BJ (cell line): Measurements from ENCODE around the gene GPR179. TPM values are rescaled to one million over a fixed set of nuclear protein-coding genes. Genes with fewer than 3 reads are reported as not detected.

Source experiments
- CTCF ChIA-PET: fragments of 350-600 bp; formaldehyde crosslinking; extraction: SDS; loops from one replicate; lab custom pipeline; 2021; ENCODE audit warnings: antibody characterized with exemption, inconsistent platforms; lab: Yijun Ruan, JAX
- POLR2A ChIA-PET: fragments of 300-600 bp; sonication (Branson Sonifier 250); formaldehyde crosslinking; extraction: SDS; loops from one replicate; lab custom pipeline; 2021; ENCODE audit warnings: antibody characterized with exemption; lab: Charles Lee
- DNase-seq: peaks from one replicate; pipeline ENCODE4 v3.0.0-alpha.2; 2011; ENCODE audit warnings: low read depth
- H3K27me3 ChIP-seq: 2 replicates; pipeline ENCODE4 v1.6.0; 2011; ENCODE audit warnings: low read length; ENCODE audit not compliant: control insufficient read depth, insufficient read depth
- H3K36me3 ChIP-seq: 2 replicates; pipeline ENCODE4 v1.5.1; 2011; ENCODE audit warnings: low read length; ENCODE audit not compliant: control insufficient read depth, insufficient read depth
- H3K4me3 ChIP-seq: 2 replicates; pipeline ENCODE4 v1.5.1; 2011; ENCODE audit warnings: low read depth, mild to moderate bottlenecking, control low read depth, low read length
- CTCF ChIP-seq: IDR thresholded peaks from 2 replicates; pipeline ENCODE4 v1.5.1; 2011; ENCODE audit warnings: low read depth, mild to moderate bottlenecking, control low read depth, inconsistent platforms, low read length, moderate library complexity; ENCODE audit not compliant: insufficient read depth
- polyA plus RNA-seq: library from polyadenylated mRNA; depleted of rRNA; stranded (reverse); fragments of >200 nt; gene quantifications from 2 replicates; pipeline ENCODE4 v1.2.3, GENCODE V29; 2011

Gene GPR179
- polyA plus RNA-seq, 1 experiment, result not detected

DNA sequence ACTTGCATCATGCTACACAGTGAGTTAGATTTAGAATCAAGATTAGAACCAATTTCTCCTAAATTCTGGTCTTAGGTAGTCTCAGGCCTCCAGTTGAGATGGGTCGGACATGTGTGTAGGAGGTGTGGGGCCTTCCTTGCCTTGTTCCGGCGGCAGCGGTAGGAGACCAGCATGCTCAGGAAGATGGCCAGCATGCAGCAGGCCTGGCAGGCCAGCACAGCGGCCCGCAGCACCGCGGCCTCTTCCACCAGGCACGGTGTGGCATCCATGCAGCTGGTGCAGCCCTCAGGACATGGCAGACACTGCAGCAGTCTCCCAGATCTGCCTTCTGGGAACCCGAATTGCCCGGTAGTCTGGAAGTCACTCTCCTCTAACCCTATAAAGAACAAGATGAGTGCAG is 6.9 kb downstream of the GPR179 start:
- Histone ChIP-seq H3K4me3 (no peak overlapping the region), H3K27me3 (peaks cover 25% of the 10 kb centered on the region), H3K36me3 (no peaks in the 10 kb centered on the region)
- no peak for TF ChIP-seq CTCF
- CTCF ChIA-PET, result interaction anchor here (0.9 to 1.0 kb wide), 3 partner anchors 13 to 15 kb away, joined by 3 to 4 read pairs (median 3); no protein-coding TSS in a partner anchor
- POLR2A ChIA-PET, result no interaction called here
- no peak for DNase-seq

DNA sequence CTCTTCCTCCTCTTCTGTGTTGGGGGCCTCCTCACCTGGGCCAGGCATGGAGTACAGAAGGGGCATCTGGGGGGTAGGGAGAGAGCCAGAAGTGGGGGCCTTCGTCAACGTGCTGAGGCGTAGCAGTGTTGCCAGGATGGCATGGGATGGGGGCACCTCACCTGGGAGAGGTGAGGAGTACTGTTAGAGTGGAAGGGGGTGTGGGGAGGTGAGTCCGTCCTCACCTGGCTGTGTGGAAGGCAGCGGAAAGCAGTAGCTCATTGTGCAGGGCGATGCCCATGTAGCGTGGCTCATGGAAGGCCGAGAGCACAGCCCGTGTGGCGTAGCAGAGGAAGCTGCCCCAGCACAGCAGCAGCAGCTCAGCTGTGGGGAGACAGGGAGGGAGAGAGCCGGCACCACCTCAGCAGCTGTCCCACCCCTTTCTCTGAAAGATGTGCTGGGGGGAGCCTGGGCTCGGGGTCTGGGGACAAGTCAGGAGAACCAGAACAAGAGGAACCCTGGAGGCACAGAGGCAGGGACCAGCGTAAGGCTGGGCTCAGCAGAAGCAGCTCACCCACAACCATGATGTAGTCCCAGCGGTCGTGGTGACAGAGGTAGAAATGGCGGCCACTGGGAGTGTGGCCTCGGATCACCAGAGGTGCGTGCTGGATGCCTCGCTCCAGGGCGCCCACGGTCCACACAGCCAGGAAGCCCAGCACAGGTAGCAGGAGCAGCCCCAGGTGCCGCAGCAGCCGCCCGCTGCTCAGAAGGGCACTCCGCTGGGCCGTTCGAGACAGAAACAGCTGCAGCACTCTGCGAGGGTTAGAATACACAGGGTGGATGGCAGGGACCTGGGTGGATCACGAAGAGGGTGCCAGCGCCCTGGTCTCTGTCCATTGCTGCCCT is 9.0 kb downstream of the GPR179 start:
- ChIA-PET CTCF (interaction anchor here (0.8 to 5.3 kb wide), 6 partner anchors 11 to 376 kb away, joined by 3 to 52 read pairs (median 4); partner anchors contain the start of gene SOCS7), POLR2A (no interaction called here)
- Histone ChIP-seq H3K27me3 (peaks cover 25% of the 10 kb centered on the region), H3K36me3 (no peaks in the 10 kb centered on the region), H3K4me3 (no peak overlapping the region)
- no peak for TF ChIP-seq CTCF
- DNase-seq, result no peak

DNA sequence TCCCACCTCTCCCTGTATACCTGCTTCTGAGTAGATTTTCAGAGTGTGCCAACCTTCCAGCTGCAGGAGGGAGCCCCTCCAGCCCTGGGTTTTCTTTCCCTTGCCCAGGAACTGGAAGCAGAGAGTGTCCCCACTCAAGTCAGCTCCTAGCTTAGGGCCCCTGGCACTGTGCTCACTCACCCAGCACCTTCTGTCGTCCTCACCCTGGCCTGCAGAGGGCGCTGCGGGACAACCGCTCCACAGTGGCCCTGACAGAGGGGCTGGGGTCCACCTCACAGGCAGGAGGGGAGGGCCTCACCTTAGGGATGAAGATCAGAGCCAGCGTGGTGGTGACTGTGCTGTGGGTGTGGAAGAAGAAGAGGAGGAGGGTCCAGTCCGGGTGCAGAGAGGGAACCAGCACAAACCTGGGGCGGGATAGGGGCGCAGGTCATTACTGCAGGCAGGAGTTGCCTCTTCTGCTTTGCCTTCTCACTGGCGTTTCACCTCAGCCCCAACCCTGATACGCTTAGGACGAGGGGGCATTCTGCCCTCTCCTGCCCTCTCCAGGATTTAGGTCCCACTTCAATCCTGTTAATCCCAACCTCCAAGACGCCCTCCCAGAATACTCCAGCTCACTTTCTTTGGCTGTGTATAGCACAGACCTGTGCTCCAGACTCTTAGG is 10.0 kb downstream of the GPR179 start:
- ChIA-PET CTCF (interaction anchor here (0.8 to 5.3 kb wide), 9 partner anchors 9 to 81 kb away, joined by 3 to 52 read pairs (median 6); partner anchors contain the start of genes GPR179 and SOCS7), POLR2A (no interaction called here)
- peaks cover 19% of the 10 kb centered on the region for H3K27me3 ChIP-seq
- H3K4me3 ChIP-seq, result no peak overlapping the region
- no peaks in the 10 kb centered on the region for H3K36me3 ChIP-seq
- TF ChIP-seq CTCF, result peak; percentile 71
- DNase-seq, result no peak

- no peak overlapping the region for H3K4me3 ChIP-seq
- POLR2A ChIA-PET, result no interaction called here
- no peaks in the 10 kb centered on the region for H3K36me3 ChIP-seq
- CTCF ChIA-PET, result interaction anchor here (0.8 to 5.3 kb wide), 9 partner anchors 10 to 82 kb away, joined by 3 to 52 read pairs (median 5); partner anchors contain the start of genes GPR179 and SOCS7
- peaks cover 14% of the 10 kb centered on the region for H3K27me3 ChIP-seq
- TF ChIP-seq CTCF, result no peak
- no peak for DNase-seq
Observed at GRCh38 chr17:38332735-38333134, 11.0 kb downstream of the GPR179 start.

DNA sequence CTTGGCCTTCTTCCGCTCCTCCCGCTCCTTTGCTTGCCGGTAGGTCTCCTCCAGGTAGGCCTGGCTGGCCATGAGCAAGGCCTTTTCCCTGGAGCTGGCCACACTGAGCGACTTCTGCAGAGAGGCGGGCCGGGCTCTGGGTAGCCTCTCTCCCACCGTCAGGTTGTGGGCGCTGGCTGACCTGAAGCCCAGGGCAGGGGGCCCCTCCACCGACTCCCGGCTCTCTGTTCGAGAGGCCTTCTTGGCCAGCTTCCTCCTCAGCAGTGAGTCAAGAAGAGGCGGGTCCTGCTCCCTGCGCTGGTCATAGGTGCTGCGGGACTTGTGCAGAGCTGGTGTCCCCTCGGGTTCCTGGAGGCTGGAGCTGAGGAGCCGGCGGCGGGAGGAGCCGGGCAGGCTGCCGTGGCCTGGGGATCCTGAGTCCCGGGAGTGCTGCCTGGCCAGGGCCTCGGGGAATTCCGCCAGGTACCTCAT is 12.8 kb downstream of the GPR179 start:
- POLR2A ChIA-PET, result no interaction called here
- H3K27me3 ChIP-seq, result peaks cover 12% of the 10 kb centered on the region
- no peak for DNase-seq
- H3K36me3 ChIP-seq, result no peaks in the 10 kb centered on the region
- H3K4me3 ChIP-seq, result no peak overlapping the region
- TF ChIP-seq CTCF, result no peak
- CTCF ChIA-PET, result interaction anchor here (1.4 to 5.3 kb wide), 6 partner anchors 8 to 337 kb away, joined by 4 to 52 read pairs (median 6); no protein-coding TSS in a partner anchor
